Stomach smooth muscle (tissue), 2 donors: Measurements from ENCODE around the gene LDLRAD2.
"Not testable (repeated sequence)": the region's sequence is repeated elsewhere in the genome, so short reads cannot be mapped to it uniquely, and the experiment has no call there.

Experiments
- H3K27ac ChIP-seq: one replicate; pipeline ENCODE4 v1.7.0; 2013; ENCODE audit warnings: mild to moderate bottlenecking, low read length, inconsistent platforms
- H3K27me3 ChIP-seq, 2 donors: one replicate each; pipeline ENCODE4 v1.7.0; 2013; ENCODE audit warnings: low read length in 2 of 2; ENCODE audit not compliant: insufficient read depth in 2 of 2, control insufficient read depth in 1 of 2
- H3K36me3 ChIP-seq, 2 donors: one replicate each; pipeline ENCODE4 v1.7.0; 2013; ENCODE audit warnings: low read length in 2 of 2; ENCODE audit not compliant: control insufficient read depth in 2 of 2, insufficient read depth in 2 of 2
- H3K4me1 ChIP-seq: one replicate; pipeline ENCODE4 v1.7.0; 2013; ENCODE audit warnings: low read length; ENCODE audit not compliant: control insufficient read depth, insufficient read depth
- H3K4me3 ChIP-seq, 2 donors: one replicate each; pipeline ENCODE4 v1.7.0; 2013; ENCODE audit warnings: low read length in 2 of 2
- H3K9ac ChIP-seq, 2 donors: one replicate each; pipeline ENCODE4 v1.7.0; 2013; ENCODE audit warnings: low read length in 2 of 2, mild to moderate bottlenecking in 1 of 2
- H3K9me3 ChIP-seq, 2 donors: one replicate each; pipeline ENCODE4 v1.7.0; 2013; ENCODE audit warnings: low read length in 2 of 2; ENCODE audit not compliant: control insufficient read depth in 2 of 2
- donor health status: healthy.
- donor health status: Pancreatic carcinoma.

The LDLRAD2 gene

DNA sequence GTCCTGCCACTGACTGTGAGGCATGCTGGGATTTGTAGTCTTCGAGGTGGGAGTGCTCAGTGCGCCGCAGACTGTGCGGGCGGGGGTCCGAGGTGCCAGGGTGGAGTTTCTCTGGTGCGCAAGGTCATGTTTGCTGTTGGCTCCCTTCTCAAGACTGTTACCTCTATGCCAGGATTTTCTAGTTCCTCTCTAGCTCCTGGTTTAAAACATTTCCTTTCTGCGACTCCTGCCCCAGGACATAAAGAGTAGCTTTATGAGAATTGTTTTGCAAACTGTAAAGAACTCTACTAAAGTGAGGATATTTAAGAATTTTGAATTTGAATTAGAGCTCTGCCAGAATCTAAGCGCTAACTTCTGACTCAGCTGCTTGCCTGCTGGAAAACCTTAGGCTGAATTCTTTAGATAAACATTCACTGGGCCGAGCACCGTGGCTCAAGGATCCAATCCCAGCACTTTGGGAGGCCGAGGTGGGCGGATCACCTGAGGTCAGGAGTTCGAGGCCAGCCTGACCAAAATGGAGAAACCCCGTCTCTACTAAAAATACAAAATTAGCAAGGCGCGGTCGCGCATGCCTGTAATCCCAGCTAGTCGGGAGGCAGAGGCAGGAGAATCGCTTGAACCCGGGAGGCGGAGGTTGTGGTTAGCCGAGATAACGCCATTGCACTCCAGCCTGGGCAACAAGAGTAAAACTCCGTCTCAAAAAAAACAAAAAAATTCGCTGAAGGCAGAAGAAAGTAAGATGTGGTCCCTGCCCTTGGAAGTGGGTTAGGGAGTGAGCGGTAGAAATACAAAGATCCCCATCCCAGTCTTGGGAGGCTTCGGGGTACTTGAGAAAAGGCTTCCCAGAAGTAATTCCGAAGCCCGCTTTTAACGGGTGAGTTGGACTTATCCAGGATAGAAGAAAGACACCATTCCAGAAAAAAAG lies 28.1 kb upstream of the LDLRAD2 start:
- Histone ChIP-seq H3K9ac (peak overlapping the region; percentile 99 to 100), H3K4me1 (peaks cover 15% of the 10 kb centered on the region), H3K27ac (peak overlapping the region; percentile 100), H3K27me3 (no peaks in the 10 kb centered on the region), H3K9me3 (no peaks in the 10 kb centered on the region), H3K4me3 (peak overlapping the region; percentile 94 to 95), H3K36me3 (no peaks in the 10 kb centered on the region)

- H3K9ac ChIP-seq, H3K27ac ChIP-seq, H3K36me3 ChIP-seq, H3K27me3 ChIP-seq, H3K4me3 ChIP-seq, H3K9me3 ChIP-seq: not testable (repeated sequence)
- peaks cover 15% of the 10 kb centered on the region for H3K4me1 ChIP-seq
Observed at GRCh38 chr1:21785764-21786163, 26.3 kb upstream of the LDLRAD2 start.

- Histone ChIP-seq H3K36me3 (no peaks in the 10 kb centered on the region), H3K9me3 (no peaks in the 10 kb centered on the region), H3K4me3 (no peak overlapping the region), H3K27ac (no peak overlapping the region), H3K9ac (no peak overlapping the region), H3K4me1 (peaks cover 11% of the 10 kb centered on the region), H3K27me3 (no peaks in the 10 kb centered on the region)
Observed at GRCh38 chr1:21786640-21787039, 25.4 kb upstream of the LDLRAD2 start.

DNA sequence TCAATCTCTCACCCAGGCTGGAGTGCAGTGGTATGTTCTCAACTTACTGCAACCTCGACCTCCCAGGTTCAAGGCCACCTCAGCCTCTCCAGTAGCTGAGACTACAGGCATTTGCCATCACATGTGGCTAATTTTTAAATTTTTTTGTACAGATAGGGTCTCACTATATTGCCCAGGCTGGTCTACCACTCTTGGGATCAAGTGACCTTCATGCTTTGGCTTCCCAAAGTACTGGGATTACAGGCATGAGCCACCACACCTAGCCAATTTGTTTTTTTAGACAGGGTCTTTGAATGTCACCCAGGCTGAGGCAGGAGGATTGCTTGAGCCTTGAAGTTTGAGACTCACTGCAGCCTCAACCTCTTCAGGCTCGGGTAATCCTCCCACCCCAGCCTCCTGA lies 19.0 kb upstream of the LDLRAD2 start:
- Histone ChIP-seq H3K4me3 (no peak overlapping the region), H3K9ac (no peak overlapping the region), H3K9me3 (no peaks in the 10 kb centered on the region), H3K27ac (no peak overlapping the region), H3K4me1 (no peaks in the 10 kb centered on the region), H3K36me3 (no peaks in the 10 kb centered on the region), H3K27me3 (no peaks in the 10 kb centered on the region)

- H3K9ac ChIP-seq, result no peak overlapping the region
- H3K36me3 ChIP-seq, result no peaks in the 10 kb centered on the region
Observed at GRCh38 chr1:21794656-21795055, 17.4 kb upstream of the LDLRAD2 start.

GRCh38 chr1:21795075-21795474 lies 17.0 kb upstream of the LDLRAD2 start:
- H3K9me3 ChIP-seq, result no peaks in the 10 kb centered on the region
- H3K9ac ChIP-seq, result no peak overlapping the region
- no peaks in the 10 kb centered on the region for H3K4me1 ChIP-seq
- H3K36me3 ChIP-seq, result no peaks in the 10 kb centered on the region
- no peak overlapping the region for H3K27ac ChIP-seq
- H3K4me3 ChIP-seq, result no peak overlapping the region
- H3K27me3 ChIP-seq, result no peaks in the 10 kb centered on the region

More at GRCh38 chr1:21794656-21795055, 17.4 kb upstream of the LDLRAD2 start:
- Histone ChIP-seq H3K9me3 (no peaks in the 10 kb centered on the region), H3K27ac (no peak overlapping the region), H3K4me3 (no peak overlapping the region), H3K27me3 (no peaks in the 10 kb centered on the region), H3K4me1 (no peaks in the 10 kb centered on the region)

- Histone ChIP-seq H3K4me1 (no peaks in the 10 kb centered on the region), H3K27me3 (no peaks in the 10 kb centered on the region), H3K9ac (no peak overlapping the region), H3K36me3 (no peaks in the 10 kb centered on the region), H3K4me3 (no peak overlapping the region), H3K27ac (no peak overlapping the region), H3K9me3 (no peaks in the 10 kb centered on the region)
Observed at GRCh38 chr1:21799730-21800129, 12.3 kb upstream of the LDLRAD2 start.

GRCh38 chr1:21801100-21801499 lies 11.0 kb upstream of the LDLRAD2 start:
- Histone ChIP-seq H3K9me3 (no peaks in the 10 kb centered on the region), H3K27ac (no peak overlapping the region), H3K36me3 (no peaks in the 10 kb centered on the region), H3K4me1 (no peaks in the 10 kb centered on the region), H3K27me3 (no peaks in the 10 kb centered on the region), H3K9ac (no peak overlapping the region), H3K4me3 (no peak overlapping the region)

- no peak overlapping the region for H3K9ac ChIP-seq
- H3K27me3 ChIP-seq, result no peaks in the 10 kb centered on the region
- H3K36me3 ChIP-seq, result no peaks in the 10 kb centered on the region
- no peaks in the 10 kb centered on the region for H3K4me1 ChIP-seq
- no peak overlapping the region for H3K4me3 ChIP-seq
- H3K9me3 ChIP-seq, result no peaks in the 10 kb centered on the region
- no peak overlapping the region for H3K27ac ChIP-seq
Observed at GRCh38 chr1:21804536-21804935, 7.5 kb upstream of the LDLRAD2 start.

DNA sequence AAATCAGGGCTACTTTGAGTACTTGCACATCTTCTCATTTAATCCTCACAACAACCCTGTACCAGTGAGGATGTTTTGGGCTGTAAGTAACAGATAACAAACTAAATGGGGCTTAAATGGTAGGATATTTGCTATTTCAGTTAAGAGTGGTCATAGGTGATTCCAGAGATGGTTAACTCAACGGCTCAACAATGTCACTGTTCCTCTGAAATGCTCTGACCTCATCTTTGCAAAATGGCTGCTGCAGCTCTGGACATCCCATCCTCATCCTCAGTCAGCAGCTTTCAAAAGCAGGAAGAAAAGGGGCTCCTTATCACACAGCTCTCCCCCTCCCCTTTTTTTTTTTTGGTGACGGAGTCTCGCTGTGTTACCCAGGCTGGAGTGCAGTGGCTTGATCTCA lies 1.5 kb downstream of the LDLRAD2 start:
- H3K9ac ChIP-seq, result no peak overlapping the region
- no peak overlapping the region for H3K27ac ChIP-seq
- no peak overlapping the region for H3K4me3 ChIP-seq
- no peaks in the 10 kb centered on the region for H3K36me3 ChIP-seq
- peaks cover 5 to 6% of the 10 kb centered on the region in 2 donors for H3K27me3 ChIP-seq
- peaks cover 8% of the 10 kb centered on the region for H3K4me1 ChIP-seq
- H3K9me3 ChIP-seq, result no peaks in the 10 kb centered on the region

- H3K36me3 ChIP-seq, result no peaks in the 10 kb centered on the region
- H3K27me3 ChIP-seq, result peaks cover 5 to 6% of the 10 kb centered on the region in 2 donors
- H3K9me3 ChIP-seq, result no peaks in the 10 kb centered on the region
- H3K4me3 ChIP-seq, result peak overlapping the region in 1 of 2 donors; percentile 57
- peaks cover 8% of the 10 kb centered on the region for H3K4me1 ChIP-seq
- H3K27ac ChIP-seq, result no peak overlapping the region
- no peak overlapping the region for H3K9ac ChIP-seq
Observed at GRCh38 chr1:21814241-21814918, 2.3 kb downstream of the LDLRAD2 start.
